SK-N-SH treated with all-trans-retinoic acid at 6 μM for 48 hours (cell line): ENCODE data around the gene KLHL18.

ENCODE experiments used
- ATAC-seq: fragments of 200-7000 bp; cut with Tn5 transposase; 3 replicates; pipeline ENCODE4 v1.9.1; 2020; ENCODE audit warnings: mild to moderate bottlenecking, moderate library complexity
- ARNTL ChIP-seq: fragments of 450-650 bp; formaldehyde crosslinking; IDR thresholded peaks from 2 replicates; pipeline ENCODE4 v1.5.0; 2020; ENCODE audit warnings: low read depth, mild to moderate bottlenecking, moderate library complexity, borderline replicate concordance
- BACH2 ChIP-seq: fragments of 250-450 bp; sonication (Bioruptor Pico); IDR thresholded peaks from 2 replicates; pipeline ENCODE4 v1.9.0; 2021; ENCODE audit warnings: mild to moderate bottlenecking, borderline replicate concordance
- CREB5 ChIP-seq: fragments of 250-450 bp; sonication (Bioruptor Pico); IDR thresholded peaks from 2 replicates; pipeline ENCODE4 v1.5.1; 2020; ENCODE audit warnings: low read depth, mild to moderate bottlenecking, moderate library complexity
- CSDC2 ChIP-seq: fragments of 250-450 bp; sonication (Bioruptor Pico); IDR thresholded peaks from 2 replicates; pipeline ENCODE4 v1.5.0; 2020; ENCODE audit warnings: mild to moderate bottlenecking, moderate library complexity
- CSRNP3 ChIP-seq: fragments of 250-450 bp; sonication (Bioruptor Pico); IDR thresholded peaks from 2 replicates; pipeline ENCODE4 v1.5.1; 2021; ENCODE audit warnings: mild to moderate bottlenecking, moderate library complexity
- ESRRG ChIP-seq: fragments of 250-450 bp; sonication (Bioruptor Pico); IDR thresholded peaks from 2 replicates; pipeline ENCODE4 v1.6.1; 2021; ENCODE audit warnings: mild to moderate bottlenecking
- ISL1 ChIP-seq: fragments of 250-450 bp; sonication (Bioruptor Pico); IDR thresholded peaks from 2 replicates; pipeline ENCODE4 v2.1.2; 2022; ENCODE audit warnings: mild to moderate bottlenecking, moderate library complexity
- OSR1 ChIP-seq: fragments of 250-450 bp; sonication (Bioruptor Pico); IDR thresholded peaks from 2 replicates; pipeline ENCODE4 v1.8.0; 2022; ENCODE audit warnings: moderate library complexity, mild to moderate bottlenecking, inconsistent platforms
- PATZ1 ChIP-seq: fragments of 250-450 bp; sonication (Bioruptor Pico); IDR thresholded peaks from 2 replicates; pipeline ENCODE4 v1.8.0; 2020; ENCODE audit warnings: mild to moderate bottlenecking, moderate library complexity, borderline replicate concordance
- POU6F1 ChIP-seq: fragments of 250-450 bp; sonication (Bioruptor Pico); IDR thresholded peaks from 2 replicates; pipeline ENCODE4 v1.8.0; 2021; ENCODE audit warnings: low read depth, mild to moderate bottlenecking, moderate library complexity, borderline replicate concordance
- PPARA ChIP-seq: fragments of 250-450 bp; sonication (Bioruptor Pico); IDR thresholded peaks from 2 replicates; pipeline ENCODE4 v1.5.0; 2020; ENCODE audit warnings: mild to moderate bottlenecking, borderline replicate concordance
- RARB ChIP-seq: fragments of 250-450 bp; sonication (Bioruptor Pico); IDR thresholded peaks from 2 replicates; pipeline ENCODE4 v1.8.0; 2021; ENCODE audit warnings: mild to moderate bottlenecking, moderate library complexity
- SNAI2 ChIP-seq: fragments of 250-450 bp; sonication (Bioruptor Pico); IDR thresholded peaks from 2 replicates; pipeline ENCODE4 v1.5.0; 2020; ENCODE audit warnings: mild to moderate bottlenecking, moderate library complexity
- TCF4 ChIP-seq: fragments of 250-450 bp; sonication (Bioruptor Pico); IDR thresholded peaks from 2 replicates; pipeline ENCODE4 v1.8.0; 2021; ENCODE audit warnings: mild to moderate bottlenecking, moderate library complexity, borderline replicate concordance
- TOX ChIP-seq: fragments of 250-450 bp; sonication (Bioruptor Pico); IDR thresholded peaks from 2 replicates; pipeline ENCODE4 v1.8.0; 2021; ENCODE audit warnings: mild to moderate bottlenecking, moderate library complexity, borderline replicate concordance
- TSHZ2 ChIP-seq: fragments of 250-450 bp; sonication (Bioruptor Pico); IDR thresholded peaks from 2 replicates; pipeline ENCODE4 v1.5.0; 2020; ENCODE audit warnings: mild to moderate bottlenecking, moderate library complexity
- ZC3H10 ChIP-seq: fragments of 250-450 bp; sonication (Bioruptor Pico); IDR thresholded peaks from 2 replicates; pipeline ENCODE4 v1.5.1; 2021; ENCODE audit warnings: mild to moderate bottlenecking, moderate library complexity
- ZFP3 ChIP-seq: fragments of 250-450 bp; sonication (Bioruptor Pico); IDR thresholded peaks from 2 replicates; pipeline ENCODE4 v1.5.0; 2020; ENCODE audit warnings: mild to moderate bottlenecking, moderate library complexity
- ZFP30 ChIP-seq: fragments of 450-650 bp; formaldehyde crosslinking; IDR thresholded peaks from 2 replicates; pipeline ENCODE4 v1.5.0; 2022; ENCODE audit warnings: mild to moderate bottlenecking, moderate library complexity
- ZNF565 ChIP-seq: fragments of 450-650 bp; formaldehyde crosslinking; conservative IDR thresholded peaks from 2 replicates; pipeline ENCODE4 v1.5.0; 2020; ENCODE audit warnings: low read depth, mild to moderate bottlenecking, moderate library complexity
- ZNF70 ChIP-seq: fragments of 450-650 bp; formaldehyde crosslinking; IDR thresholded peaks from 2 replicates; pipeline ENCODE4 v1.5.0; 2020; ENCODE audit warnings: mild to moderate bottlenecking, moderate library complexity
- ZNF8 ChIP-seq: fragments of 450-650 bp; formaldehyde crosslinking; IDR thresholded peaks from 2 replicates; pipeline ENCODE4 v1.5.0; 2020; ENCODE audit warnings: mild to moderate bottlenecking, moderate library complexity

KLHL18 gene

GRCh38 chr3:47376393-47376792, 93.6 kb downstream of the KLHL18 start:
- TF ChIP-seq ZNF565 (CRISPR knock-in tag) = no peak
- no peak for TF ChIP-seq ZNF8 (CRISPR knock-in tag)
- TF ChIP-seq ZC3H10 (CRISPR knock-in tag) = no peak
- no peak for TF ChIP-seq TCF4 (CRISPR knock-in tag)
- no peak for ATAC-seq

- TF ChIP-seq PPARA (no peak), TSHZ2 (CRISPR knock-in tag) (no peak), ZNF565 (CRISPR knock-in tag) (no peak), CSDC2 (CRISPR knock-in tag) (no peak), ZNF8 (CRISPR knock-in tag) (no peak), PATZ1 (CRISPR knock-in tag) (no peak), CREB5 (CRISPR knock-in tag) (no peak), ZFP3 (CRISPR knock-in tag) (no peak), BACH2 (CRISPR knock-in tag) (no peak), ARNTL (no peak), ESRRG (CRISPR knock-in tag) (no peak), ZFP30 (no peak), TCF4 (CRISPR knock-in tag) (no peak), OSR1 (CRISPR knock-in tag) (no peak), POU6F1 (CRISPR knock-in tag) (no peak), TOX (no peak), ISL1 (no peak), RARB (CRISPR knock-in tag) (no peak)
- ATAC-seq = no peak
These were observed 94.4 kb downstream of the KLHL18 start for GRCh38 chr3:47377186-47377585.

- ATAC-seq = no peak
- TF ChIP-seq RARB (CRISPR knock-in tag) = no peak
- no peak for TF ChIP-seq TOX
- no peak for TF ChIP-seq ZNF8 (CRISPR knock-in tag)
- no peak for TF ChIP-seq POU6F1 (CRISPR knock-in tag)
- TF ChIP-seq CSRNP3 = no peak
- TF ChIP-seq OSR1 (CRISPR knock-in tag) = no peak
- no peak for TF ChIP-seq ZNF565 (CRISPR knock-in tag)
- no peak for TF ChIP-seq PATZ1 (CRISPR knock-in tag)
- no peak for TF ChIP-seq ESRRG (CRISPR knock-in tag)
- TF ChIP-seq CREB5 (CRISPR knock-in tag) = no peak
- TF ChIP-seq ARNTL = no peak
- TF ChIP-seq ZNF70 (CRISPR knock-in tag) = no peak
- TF ChIP-seq SNAI2 = no peak
These were observed 96.1 kb downstream of the KLHL18 start for GRCh38 chr3:47378869-47379268.
